Subcutaneous adipose tissue (tissue), 4 donors: ENCODE measurements around the gene PHAX. TPM values are rescaled to one million over a fixed set of nuclear protein-coding genes. Genes with fewer than 3 reads are reported as not detected.

Experiments used
- CTCF ChIP-seq: fragments of 450-650 bp; IDR thresholded peaks from one replicate; pipeline ENCODE4 v1.5.1; 2016; ENCODE audit warnings: low read depth, mild to moderate bottlenecking, control low read depth, antibody characterized with exemption, moderate library complexity
- total RNA-seq, 4 donors: library from RNA; depleted of rRNA; stranded (reverse); fragments of >200 nt; gene quantifications; one replicate each; pipeline ENCODE4 v1.1.0, GENCODE V29; 2016

PHAX gene
- total RNA-seq, 4 donors from 2014 or later = 53.5 to 85.3 (median 70.8) TPM

DNA sequence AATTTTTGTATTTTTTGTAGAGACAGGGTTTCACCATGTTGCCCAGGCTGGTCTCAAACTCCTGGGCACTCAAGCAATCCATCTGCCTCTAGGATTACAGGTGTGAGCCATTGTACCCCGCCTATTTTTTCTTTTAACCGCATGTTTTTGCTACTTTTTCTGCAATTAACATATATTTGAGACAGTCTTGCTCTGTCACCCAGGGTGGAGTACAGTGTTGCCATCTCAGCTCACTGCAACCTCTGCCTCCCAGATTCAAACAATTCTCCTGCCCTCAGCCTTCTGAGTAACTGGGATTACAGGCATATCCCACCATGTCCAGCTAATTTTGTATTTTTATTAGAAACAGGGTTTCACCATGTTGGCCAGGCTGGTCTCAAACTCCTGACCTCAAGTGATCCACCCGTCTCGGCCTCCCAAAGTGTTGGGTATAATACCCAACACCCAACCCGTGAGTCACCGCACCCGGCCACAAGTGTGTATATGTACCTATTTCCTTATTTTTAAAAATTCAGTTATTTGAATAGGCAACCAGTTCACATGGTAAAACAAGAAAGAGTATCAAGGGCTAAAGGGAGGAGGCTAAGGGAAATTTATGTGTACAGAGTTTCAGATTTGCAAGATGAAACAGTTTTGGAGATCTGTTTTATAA is 13.3 kb downstream of the PHAX start:
- TF ChIP-seq CTCF = no peak

GRCh38 chr5:126615286-126615685 is 14.5 kb downstream of the PHAX start:
- no peak for TF ChIP-seq CTCF

DNA sequence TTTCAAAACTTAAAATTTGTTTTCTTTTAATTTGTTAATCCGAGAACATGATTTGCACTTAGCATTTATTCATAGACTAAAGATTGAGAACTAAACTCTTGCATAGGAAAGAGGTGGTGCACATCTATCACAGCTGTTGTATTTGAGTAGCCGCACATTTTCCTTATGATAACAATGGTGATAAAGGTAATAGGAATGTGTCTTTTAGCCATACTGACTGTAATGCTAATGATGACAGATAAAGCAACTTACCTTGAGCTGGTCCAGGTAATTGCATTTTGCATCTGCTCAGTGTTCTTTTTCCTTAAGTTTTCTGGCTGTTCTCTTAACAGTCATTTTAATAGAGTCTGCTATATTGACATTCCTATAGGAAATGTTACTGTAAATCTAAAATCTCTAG is 19.0 kb downstream of the PHAX start:
- no peak for TF ChIP-seq CTCF

GRCh38 chr5:126624534-126624933 is 23.8 kb downstream of the PHAX start:
- no peak for TF ChIP-seq CTCF

DNA sequence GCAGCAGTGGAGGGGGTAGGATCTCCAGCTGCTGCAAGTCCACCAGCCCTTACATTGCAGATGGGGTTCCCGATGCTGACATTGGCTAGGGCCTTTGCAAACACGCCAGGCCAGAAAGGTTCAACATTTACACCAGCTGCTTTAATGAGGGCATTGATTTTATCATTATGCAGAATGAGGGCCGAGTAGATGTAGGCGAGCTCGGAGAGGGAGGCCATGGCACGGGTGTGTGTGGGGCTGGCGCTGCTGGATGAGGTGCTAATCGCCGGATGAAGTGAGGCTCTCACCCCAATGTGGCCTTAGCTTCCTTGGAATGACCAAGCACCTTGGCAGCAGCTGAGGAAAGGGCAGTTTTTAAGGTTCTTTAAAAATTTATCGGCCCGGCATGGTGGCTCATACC is 27.4 kb downstream of the PHAX start:
- TF ChIP-seq CTCF = no peak

- no peak for TF ChIP-seq CTCF
These were observed 31.2 kb downstream of the PHAX start for GRCh38 chr5:126631920-126632319.

DNA sequence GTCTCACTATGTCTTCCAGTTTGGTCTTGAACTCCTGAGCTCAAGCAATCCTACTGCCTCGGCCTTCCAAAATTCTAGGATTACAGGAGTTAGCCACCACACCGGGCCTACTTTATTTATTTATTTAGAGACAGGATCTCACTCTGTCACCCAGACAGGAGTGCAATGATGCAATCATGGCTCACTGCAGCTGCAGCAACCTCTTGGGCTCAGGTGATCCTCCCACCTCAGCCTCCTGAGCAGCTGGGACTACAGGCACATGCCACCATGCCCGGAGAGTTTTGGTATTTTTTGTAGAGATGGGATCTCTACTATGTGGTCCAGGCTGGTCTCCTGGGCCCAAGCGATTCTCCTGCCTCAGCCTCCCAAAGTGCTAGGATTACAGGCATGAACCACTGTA is 32.8 kb downstream of the PHAX start:
- TF ChIP-seq CTCF = no peak
